ENCODE measurements around the gene ATG16L2.

GRCh38 chr11:72779495-72780128, 34.6 kb upstream of the ATG16L2 start:
- TF ChIP-seq POLR2A (IDR thresholded peaks at IDR 0.05; ENCODE audit: low read length) (no peak), GATA1 (IDR thresholded peaks at IDR 0.05; ENCODE audit: low read depth, low read length) (no peak)

Data from erythroblast (primary cell).